Measurements from ENCODE around the gene C19orf67.
"Not testable (repeated sequence)": the region's sequence is repeated elsewhere in the genome, so short reads cannot be mapped to it uniquely, and the experiment has no call there.

The C19orf67 gene

GRCh38 chr19:14055396-14055795 is 30.2 kb downstream of the C19orf67 start:
- no peak for DNase-seq

GRCh38 chr19:14054721-14055120 is 30.9 kb downstream of the C19orf67 start:
- no peak for DNase-seq

GRCh38 chr19:14054099-14054498 is 31.5 kb downstream of the C19orf67 start:
- no peak for DNase-seq

GRCh38 chr19:14053500-14053899 is 32.1 kb downstream of the C19orf67 start:
- DNase-seq = no peak

- DNase-seq = no peak
These were observed 32.6 kb downstream of the C19orf67 start for GRCh38 chr19:14053032-14053431.

GRCh38 chr19:14052470-14052869 is 33.1 kb downstream of the C19orf67 start:
- no peak for DNase-seq

- DNase-seq = no peak
These were observed 33.6 kb downstream of the C19orf67 start for GRCh38 chr19:14051980-14052379.

- not testable (repeated sequence) for DNase-seq
These were observed 34.6 kb downstream of the C19orf67 start for GRCh38 chr19:14050961-14051360.

- no peak for DNase-seq
These were observed 35.1 kb downstream of the C19orf67 start for GRCh38 chr19:14050512-14050911.

GRCh38 chr19:14048443-14049153 is 37.0 kb downstream of the C19orf67 start:
- DNase-seq = no peak

GRCh38 chr19:14047866-14048265 is 37.7 kb downstream of the C19orf67 start:
- DNase-seq = not testable (repeated sequence)

- DNase-seq = not testable (repeated sequence)
These were observed 42.6 kb downstream of the C19orf67 start for GRCh38 chr19:14042659-14043608.

GRCh38 chr19:14039181-14039580 is 46.4 kb downstream of the C19orf67 start:
- no peak for DNase-seq

- no peak for DNase-seq
These were observed 49.9 kb downstream of the C19orf67 start for GRCh38 chr19:14035706-14036105.

GRCh38 chr19:14035159-14035558 is 50.4 kb downstream of the C19orf67 start:
- not testable (repeated sequence) for DNase-seq

GRCh38 chr19:14033946-14034345 is 51.6 kb downstream of the C19orf67 start:
- DNase-seq = no peak

GRCh38 chr19:14031719-14032480 is 53.7 kb downstream of the C19orf67 start, which contains the start of gene IL27RA:
Gene IL27RA, plus strand, starts transcription at chr19:14031762. Its CDS starts 111 bp downstream, at chr19:14031873.
- DNase-seq = no peak

All from NCI-H187 treated with DMSO at 0.1 percent for 48 hours (cell line).